ENCODE measurements around the gene SYT15.
"Not testable (repeated sequence)": the region's sequence is repeated elsewhere in the genome, so short reads cannot be mapped to it uniquely, and the experiment has no call there.

SYT15 gene

GRCh38 chr10:46578474-46579178 is at the start of gene SYT15:
Gene SYT15 (plus strand): TSS chr10:46579128. CDS start chr10:46579169, 41 bp downstream.
- not testable (repeated sequence) for H3K36me3 Mint-ChIP-seq (ENCODE audit: low read depth); H3K27me3 Mint-ChIP-seq (ENCODE audit: low read depth); H3K4me3 Mint-ChIP-seq; H3K27ac Mint-ChIP-seq; H3K4me1 Mint-ChIP-seq (ENCODE audit: low read depth); H3K9me3 Mint-ChIP-seq

- H3K27ac Mint-ChIP-seq; H3K4me1 Mint-ChIP-seq (ENCODE audit: low read depth); H3K27me3 Mint-ChIP-seq (ENCODE audit: low read depth); H3K4me3 Mint-ChIP-seq; H3K9me3 Mint-ChIP-seq; H3K36me3 Mint-ChIP-seq (ENCODE audit: low read depth): not testable (repeated sequence)
These were observed 49.2 kb upstream of the SYT15 start for GRCh38 chr10:46529742-46530141.

DNA sequence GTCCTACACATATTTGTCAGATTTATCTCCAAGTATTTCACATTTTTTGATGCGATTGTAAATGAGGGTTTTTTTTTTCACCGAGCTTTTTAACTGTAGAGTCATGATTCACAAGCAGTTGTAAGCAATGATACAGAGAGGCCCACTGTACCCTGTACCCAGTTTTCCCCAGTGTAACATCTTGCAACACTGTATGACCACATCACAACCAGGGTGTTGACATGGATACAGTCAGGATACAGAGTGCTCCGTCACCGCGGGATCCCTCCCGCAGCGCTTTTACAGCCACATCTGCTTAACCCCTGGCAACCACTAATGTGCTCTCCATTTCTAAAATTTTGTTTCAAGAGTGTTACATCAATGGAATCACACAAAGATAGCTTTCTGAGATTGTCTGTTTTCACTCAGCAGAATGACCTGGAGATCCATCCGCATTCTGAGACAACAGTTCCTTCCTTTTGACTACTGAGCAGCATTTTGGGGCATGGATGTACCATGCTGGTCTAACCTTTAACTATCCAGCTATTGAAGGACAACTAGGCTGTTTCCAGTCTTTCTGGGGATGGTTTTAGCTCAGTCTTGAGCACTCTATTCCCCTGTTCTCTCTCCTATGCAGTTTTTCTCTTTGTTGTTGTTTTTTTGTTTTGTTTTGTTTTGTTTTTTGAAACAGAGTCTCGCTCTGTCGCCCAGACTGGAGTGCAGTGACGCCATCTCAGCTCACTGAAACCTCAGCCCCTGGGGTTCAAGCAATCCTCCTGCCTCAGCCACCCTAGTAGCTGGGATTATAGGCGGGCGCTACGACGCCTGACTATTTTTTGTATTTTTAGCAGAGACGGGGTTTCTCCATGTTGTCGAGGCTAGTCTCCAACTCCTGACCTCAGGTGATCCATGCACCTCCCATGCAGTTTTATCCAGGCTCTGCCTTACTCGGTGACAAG is 48.4 kb upstream of the SYT15 start:
- no peak overlapping the region for H3K4me3 Mint-ChIP-seq
- H3K27ac Mint-ChIP-seq, result no peak overlapping the region
- H3K9me3 Mint-ChIP-seq, result no peaks in the 10 kb centered on the region
- no peaks in the 10 kb centered on the region for H3K27me3 Mint-ChIP-seq (ENCODE audit: low read depth)
- H3K36me3 Mint-ChIP-seq (ENCODE audit: low read depth), result no peaks in the 10 kb centered on the region
- H3K4me1 Mint-ChIP-seq (ENCODE audit: low read depth), result no peaks in the 10 kb centered on the region

GRCh38 chr10:46532256-46532655 is 46.7 kb upstream of the SYT15 start:
- H3K4me3 Mint-ChIP-seq; H3K27ac Mint-ChIP-seq; H3K36me3 Mint-ChIP-seq (ENCODE audit: low read depth); H3K4me1 Mint-ChIP-seq (ENCODE audit: low read depth); H3K27me3 Mint-ChIP-seq (ENCODE audit: low read depth); H3K9me3 Mint-ChIP-seq: not testable (repeated sequence)

DNA sequence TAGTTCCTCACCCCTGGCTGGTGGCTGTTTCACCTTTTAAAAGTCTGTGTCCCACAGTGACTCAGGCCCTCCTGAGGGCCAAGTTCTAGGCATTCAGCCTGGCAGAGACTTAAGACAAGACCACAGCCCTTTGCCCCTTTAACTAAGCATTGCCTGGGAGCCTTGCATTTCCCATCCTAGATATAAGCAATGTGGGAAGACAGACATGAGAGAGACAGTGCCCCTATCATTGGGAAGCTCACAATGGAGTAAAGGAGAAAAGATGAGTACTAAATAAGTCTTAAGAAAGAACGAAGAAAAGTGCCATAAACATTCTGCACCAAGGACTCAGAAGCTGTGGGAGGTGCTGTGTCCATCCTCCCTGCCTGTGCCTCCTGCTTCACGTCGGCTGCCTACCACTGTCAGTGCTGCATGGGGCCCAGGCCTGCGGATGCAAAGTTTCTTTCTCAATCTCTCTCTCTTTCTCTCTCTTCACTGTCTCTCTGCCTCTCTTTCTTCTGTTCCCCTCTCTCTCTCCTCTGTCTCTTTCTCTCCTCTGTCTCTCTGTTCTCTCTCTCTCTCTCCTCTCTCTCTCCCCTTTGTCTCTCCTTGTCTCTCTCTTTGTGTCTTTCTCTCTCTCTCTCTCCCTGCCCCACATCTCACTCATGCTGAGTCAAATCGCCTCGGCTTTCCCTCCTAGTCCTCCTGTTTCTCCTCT is 44.0 kb upstream of the SYT15 start:
- Mint-ChIP-seq H3K9me3 (no peaks in the 10 kb centered on the region), H3K36me3 (ENCODE audit: low read depth) (no peaks in the 10 kb centered on the region), H3K4me1 (ENCODE audit: low read depth) (no peaks in the 10 kb centered on the region), H3K4me3 (no peak overlapping the region), H3K27ac (no peak overlapping the region), H3K27me3 (ENCODE audit: low read depth) (peaks cover 18% of the 10 kb centered on the region)

GRCh38 chr10:46536171-46536570 is 42.8 kb upstream of the SYT15 start:
- no peaks in the 10 kb centered on the region for H3K4me1 Mint-ChIP-seq (ENCODE audit: low read depth)
- H3K9me3 Mint-ChIP-seq, result no peaks in the 10 kb centered on the region
- H3K36me3 Mint-ChIP-seq (ENCODE audit: low read depth), result no peaks in the 10 kb centered on the region
- no peak overlapping the region for H3K27ac Mint-ChIP-seq
- H3K27me3 Mint-ChIP-seq (ENCODE audit: low read depth), result peaks cover 28% of the 10 kb centered on the region
- no peak overlapping the region for H3K4me3 Mint-ChIP-seq

DNA sequence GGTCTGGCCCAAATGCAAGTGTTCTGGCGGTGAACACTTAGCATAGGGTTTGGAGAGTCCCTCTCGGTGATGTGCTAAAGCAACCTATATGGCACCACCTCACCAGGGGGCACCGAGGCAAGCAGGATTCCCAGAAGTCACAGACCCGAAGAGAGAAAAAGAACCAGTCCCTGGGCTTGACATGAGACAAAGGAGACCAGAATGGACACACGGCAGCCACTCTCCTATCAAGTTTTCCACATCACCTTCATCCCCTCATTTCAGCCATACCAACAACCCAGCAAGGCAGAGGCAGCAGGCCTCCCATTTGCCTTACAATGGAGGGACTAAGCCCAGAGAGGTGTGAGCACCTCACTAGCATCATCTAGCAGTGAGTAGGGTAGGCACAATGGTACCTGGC is 42.1 kb upstream of the SYT15 start:
- Mint-ChIP-seq H3K27me3 (ENCODE audit: low read depth) (peaks cover 28% of the 10 kb centered on the region), H3K4me3 (no peak overlapping the region), H3K36me3 (ENCODE audit: low read depth) (no peaks in the 10 kb centered on the region), H3K9me3 (no peaks in the 10 kb centered on the region), H3K27ac (no peak overlapping the region), H3K4me1 (ENCODE audit: low read depth) (no peaks in the 10 kb centered on the region)

GRCh38 chr10:46537309-46537708 is 41.6 kb upstream of the SYT15 start:
- Mint-ChIP-seq H3K27ac (no peak overlapping the region), H3K36me3 (ENCODE audit: low read depth) (no peaks in the 10 kb centered on the region), H3K27me3 (ENCODE audit: low read depth) (peaks cover 33% of the 10 kb centered on the region), H3K9me3 (no peaks in the 10 kb centered on the region), H3K4me1 (ENCODE audit: low read depth) (no peaks in the 10 kb centered on the region), H3K4me3 (no peak overlapping the region)

DNA sequence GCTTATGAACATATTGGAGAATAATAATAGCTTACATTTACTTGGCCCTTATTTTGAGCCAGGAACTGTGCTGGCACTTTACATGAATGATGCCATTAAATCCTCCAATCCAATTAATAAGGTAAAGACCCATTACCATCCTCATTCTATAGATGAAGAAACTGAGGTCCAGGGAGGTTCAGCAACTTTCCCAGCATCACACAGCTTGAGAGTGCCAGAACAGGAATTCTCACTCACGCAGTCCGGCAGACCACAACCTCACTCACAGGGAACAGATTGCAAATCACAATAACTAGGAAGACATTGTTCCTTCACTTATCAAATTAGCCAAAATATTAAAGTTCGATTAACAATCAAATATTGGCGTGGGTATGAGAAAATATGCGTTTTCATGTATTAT is 40.8 kb upstream of the SYT15 start:
- no peaks in the 10 kb centered on the region for H3K4me1 Mint-ChIP-seq (ENCODE audit: low read depth)
- H3K9me3 Mint-ChIP-seq, result no peaks in the 10 kb centered on the region
- H3K27ac Mint-ChIP-seq, result no peak overlapping the region
- no peaks in the 10 kb centered on the region for H3K36me3 Mint-ChIP-seq (ENCODE audit: low read depth)
- H3K27me3 Mint-ChIP-seq (ENCODE audit: low read depth), result peaks cover 37% of the 10 kb centered on the region
- H3K4me3 Mint-ChIP-seq, result no peak overlapping the region

GRCh38 chr10:46538717-46539426 is 40.1 kb upstream of the SYT15 start:
- H3K36me3 Mint-ChIP-seq (ENCODE audit: low read depth), result no peaks in the 10 kb centered on the region
- H3K4me3 Mint-ChIP-seq, result no peak overlapping the region
- H3K9me3 Mint-ChIP-seq, result no peaks in the 10 kb centered on the region
- H3K27me3 Mint-ChIP-seq (ENCODE audit: low read depth), result peaks cover 37% of the 10 kb centered on the region
- H3K27ac Mint-ChIP-seq, result no peak overlapping the region
- no peaks in the 10 kb centered on the region for H3K4me1 Mint-ChIP-seq (ENCODE audit: low read depth)

DNA sequence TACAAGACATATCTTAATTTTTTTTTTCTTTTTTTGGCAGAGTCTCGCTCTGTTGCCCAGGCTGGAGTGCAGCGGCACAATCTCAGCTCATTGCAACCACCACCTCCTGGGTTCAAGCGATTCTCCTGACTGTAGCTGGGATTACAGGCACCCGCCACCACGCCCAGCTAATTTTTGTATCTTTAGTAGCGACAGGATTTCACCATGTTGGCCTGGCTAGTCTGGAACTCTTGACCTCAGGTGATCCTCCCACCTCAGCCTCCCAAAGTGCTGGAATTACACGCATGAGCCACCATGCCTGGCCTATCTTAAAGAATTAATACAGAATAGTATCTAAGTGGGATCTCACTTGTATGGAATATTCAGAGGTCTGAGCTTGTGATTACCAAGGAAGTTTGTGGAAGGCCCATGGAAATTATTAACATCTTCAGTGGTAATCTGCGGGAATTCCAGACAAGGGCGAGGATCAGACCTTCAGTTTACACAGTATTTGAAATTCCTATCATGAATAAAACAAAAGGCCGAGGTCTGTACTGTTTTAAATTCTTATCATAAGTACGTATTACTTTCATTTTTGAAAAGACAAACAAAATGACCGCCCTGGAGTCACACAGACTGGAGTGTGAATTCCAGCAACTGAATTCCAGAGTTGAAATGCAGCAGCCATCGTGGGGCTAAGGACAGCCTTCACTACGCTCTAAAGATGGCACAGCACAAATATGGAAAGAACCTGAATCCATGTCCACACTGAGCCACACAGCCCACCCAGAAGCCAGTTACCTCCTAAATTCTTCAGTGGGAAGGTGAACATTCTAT is 39.1 kb upstream of the SYT15 start:
- H3K4me1 Mint-ChIP-seq (ENCODE audit: low read depth), result no peaks in the 10 kb centered on the region
- H3K36me3 Mint-ChIP-seq (ENCODE audit: low read depth), result no peaks in the 10 kb centered on the region
- H3K27me3 Mint-ChIP-seq (ENCODE audit: low read depth), result peaks cover 37% of the 10 kb centered on the region
- no peak overlapping the region for H3K27ac Mint-ChIP-seq
- no peak overlapping the region for H3K4me3 Mint-ChIP-seq
- H3K9me3 Mint-ChIP-seq, result no peaks in the 10 kb centered on the region

DNA sequence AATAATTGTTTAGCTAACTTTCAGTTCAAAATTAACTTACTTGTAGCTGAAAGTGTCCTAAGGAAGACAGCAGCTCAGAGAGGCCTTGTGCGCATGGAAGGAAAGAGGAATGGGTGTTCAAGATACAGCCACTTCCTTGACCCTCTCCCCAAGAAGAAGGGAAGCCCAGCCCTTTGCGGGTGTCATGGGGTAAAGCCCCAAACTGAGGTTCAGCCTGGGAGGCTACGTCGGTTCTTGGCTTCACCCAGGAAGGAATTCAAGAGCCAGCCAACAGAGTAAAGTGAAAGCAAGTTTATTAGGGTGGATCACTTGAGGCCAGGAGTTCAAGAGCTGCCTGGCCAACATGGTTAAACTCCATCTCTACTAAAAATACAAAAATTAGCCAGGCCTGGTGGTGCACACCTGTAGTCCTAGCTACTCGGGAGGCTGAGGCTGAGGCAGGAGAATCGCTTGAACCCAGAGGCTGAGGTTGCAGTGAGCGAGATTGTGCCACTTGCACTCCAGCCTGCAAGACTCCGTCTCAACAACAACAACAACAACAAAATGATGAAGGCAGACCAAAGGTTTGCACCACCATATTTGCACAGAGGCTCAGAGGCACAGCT is 38.4 kb upstream of the SYT15 start:
- peaks cover 37% of the 10 kb centered on the region for H3K27me3 Mint-ChIP-seq (ENCODE audit: low read depth)
- H3K36me3 Mint-ChIP-seq (ENCODE audit: low read depth), result no peaks in the 10 kb centered on the region

GRCh38 chr10:46541017-46541661 is 37.8 kb upstream of the SYT15 start:
- Mint-ChIP-seq H3K36me3 (ENCODE audit: low read depth) (no peaks in the 10 kb centered on the region), H3K27ac (no peak overlapping the region), H3K4me1 (ENCODE audit: low read depth) (no peaks in the 10 kb centered on the region), H3K27me3 (ENCODE audit: low read depth) (peaks cover 37% of the 10 kb centered on the region), H3K9me3 (no peaks in the 10 kb centered on the region), H3K4me3 (no peak overlapping the region)

More for the DNA sequence above, 38.4 kb upstream of the SYT15 start:
- no peaks in the 10 kb centered on the region for H3K4me1 Mint-ChIP-seq (ENCODE audit: low read depth)
- H3K9me3 Mint-ChIP-seq, result no peaks in the 10 kb centered on the region
- no peak overlapping the region for H3K27ac Mint-ChIP-seq
- H3K4me3 Mint-ChIP-seq, result no peak overlapping the region
